DND-41 (cell line): Measurements from ENCODE around the gene PLPP1.

Source experiments
- CTCF ChIP-seq: IDR thresholded peaks from 2 replicates; pipeline ENCODE4 v1.5.1; 2012; ENCODE audit warnings: borderline replicate concordance, low read length, moderate library complexity, mild to moderate bottlenecking; ENCODE audit not compliant: poor library complexity, severe bottlenecking; ENCODE audit errors: extremely low read depth
- EZH2 ChIP-seq: IDR thresholded peaks from 3 replicates; pipeline ENCODE4 v1.6.1; 2012; ENCODE audit warnings: borderline replicate concordance, low read depth, mild to moderate bottlenecking, moderate library complexity, low read length, inconsistent platforms; ENCODE audit not compliant: severe bottlenecking

GRCh38 chr5:55437859-55438206 lies 96.9 kb downstream of the PLPP1 start:
- TF ChIP-seq CTCF (no peak), EZH2 (no peak)
